ENCODE results near the gene PCNP.

PCNP gene, protein sequence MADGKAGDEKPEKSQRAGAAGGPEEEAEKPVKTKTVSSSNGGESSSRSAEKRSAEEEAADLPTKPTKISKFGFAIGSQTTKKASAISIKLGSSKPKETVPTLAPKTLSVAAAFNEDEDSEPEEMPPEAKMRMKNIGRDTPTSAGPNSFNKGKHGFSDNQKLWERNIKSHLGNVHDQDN
- 77.4 to 147 (median 95.3) reads per million in 3 donors for total RNA-seq

DNA sequence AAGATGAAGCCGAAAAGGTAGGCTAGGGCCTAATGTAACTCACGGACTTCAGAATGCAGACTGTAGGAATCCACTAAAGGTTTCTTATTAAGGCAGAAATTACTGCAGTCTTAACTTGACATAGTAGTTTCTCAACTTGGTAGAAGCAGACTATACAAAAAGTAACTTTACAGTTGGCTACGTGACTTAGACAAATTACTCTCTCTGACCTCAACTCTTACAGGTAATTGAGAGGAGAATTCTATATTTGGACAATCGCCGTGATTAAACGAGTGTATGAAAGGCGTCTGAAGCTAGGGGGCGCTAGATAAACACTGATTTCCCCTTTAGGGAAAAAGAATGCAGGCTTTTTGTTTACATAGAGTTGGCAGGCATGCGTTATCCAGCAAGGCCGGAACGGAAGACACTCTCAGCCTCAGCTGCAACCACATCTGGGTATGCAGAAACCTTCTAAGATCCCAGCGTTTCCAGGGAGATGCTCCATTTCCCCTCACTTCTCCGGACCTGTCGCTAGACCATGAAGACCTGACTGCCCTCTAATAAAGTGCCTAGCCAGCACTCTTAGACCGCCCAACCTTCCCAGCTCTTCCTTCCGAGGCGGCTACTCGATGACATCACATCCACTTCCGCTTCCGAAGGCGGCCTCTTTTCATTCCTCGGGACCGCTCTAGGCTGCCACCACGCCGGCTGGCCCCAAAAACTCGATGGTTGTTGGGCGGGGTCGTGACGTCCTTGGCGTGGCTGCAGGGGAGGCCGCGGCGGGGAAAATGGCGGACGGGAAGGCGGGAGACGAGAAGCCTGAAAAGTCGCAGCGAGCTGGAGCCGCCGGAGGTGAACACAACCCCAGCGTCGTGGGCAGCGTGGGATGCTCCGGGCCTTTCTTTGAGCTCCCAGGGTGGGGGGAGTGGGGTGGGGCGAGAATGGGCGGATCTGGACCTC, at the start of gene PCNP:
Gene PCNP (plus strand): TSS at position 732 of the 939 bp plus-strand sequence. CDS start 36 bp downstream, at position 768.
- Histone ChIP-seq H3K27me3 (replicated peaks; ENCODE audit: control insufficient read depth, insufficient read depth, low read length, poor library complexity, severe bottlenecking) (no peaks in the 10 kb centered on the region), H3K9me3 (ENCODE audit: control insufficient read depth, low read length) (no peaks in the 10 kb centered on the region), H3K27ac (ENCODE audit: insufficient read depth, low read length, poor library complexity, severe bottlenecking) (peak within 1 kb of the TSS; percentile 94), H3K4me1 (ENCODE audit: control insufficient read depth, insufficient read depth, low read length, poor library complexity, severe bottlenecking) (peaks cover 27% of the 10 kb centered on the region), H3K36me3 (ENCODE audit: control insufficient read depth, insufficient read depth, low read length) (peaks cover 5% of the 10 kb centered on the region), H3K4me3 (ENCODE audit: insufficient read depth, low read depth, low read length, poor library complexity, severe bottlenecking) (peak within 1 kb of the TSS; percentile 77)
- DNase-seq: peak; percentile 96 to 98 (median 97)

DNA sequence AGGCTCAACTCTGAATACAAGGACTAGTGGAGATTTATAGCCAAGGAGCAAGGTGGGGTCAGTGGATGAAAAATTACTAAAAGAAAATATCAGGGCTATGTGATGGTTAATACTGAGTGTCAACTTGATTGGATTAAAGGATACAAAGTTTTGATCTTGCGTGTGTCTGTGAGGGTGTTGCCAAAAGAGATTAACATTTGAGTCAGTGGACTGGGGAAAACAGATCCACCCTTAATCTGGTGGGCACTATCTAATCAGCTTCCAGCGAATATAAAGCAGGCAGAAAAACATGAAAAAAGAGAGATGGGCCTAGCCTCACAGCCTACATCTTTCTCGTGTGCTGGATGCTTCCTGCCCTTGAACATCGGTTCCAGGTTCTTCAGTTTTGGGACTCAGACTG, 46.5 kb upstream of the PCNP start:
- Histone ChIP-seq H3K9me3 (ENCODE audit: control insufficient read depth, low read length) (no peaks in the 10 kb centered on the region), H3K4me1 (ENCODE audit: control insufficient read depth, insufficient read depth, low read length, poor library complexity, severe bottlenecking) (peaks cover 15% of the 10 kb centered on the region)

DNA sequence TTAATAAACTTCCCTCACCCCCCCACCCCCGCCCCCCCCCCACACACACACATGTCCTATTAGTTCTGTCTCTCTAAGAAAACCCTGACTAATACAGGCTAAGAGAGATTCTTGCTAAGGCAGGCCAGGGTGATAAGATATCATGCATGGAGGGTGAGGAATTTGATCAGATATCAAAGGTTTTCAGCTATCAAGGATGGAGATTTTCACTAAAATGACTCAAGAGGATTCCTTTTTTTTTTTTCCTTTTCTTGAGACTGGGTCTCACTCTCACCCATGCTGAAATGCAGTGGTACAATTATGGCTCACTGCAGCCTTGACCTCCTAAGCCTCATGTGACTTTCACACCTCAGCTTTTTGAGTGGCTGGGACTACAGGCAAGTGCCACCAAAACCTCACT, 46.1 kb upstream of the PCNP start:
- DNase-seq: no peak
- H3K4me1 ChIP-seq (ENCODE audit: control insufficient read depth, insufficient read depth, low read length, poor library complexity, severe bottlenecking): peaks cover 13% of the 10 kb centered on the region
- H3K9me3 ChIP-seq (ENCODE audit: control insufficient read depth, low read length): no peaks in the 10 kb centered on the region
- H3K27ac ChIP-seq (ENCODE audit: insufficient read depth, low read length, poor library complexity, severe bottlenecking): no peak overlapping the region
- no peaks in the 10 kb centered on the region for H3K27me3 ChIP-seq (replicated peaks; ENCODE audit: control insufficient read depth, insufficient read depth, low read length, poor library complexity, severe bottlenecking)
- H3K4me3 ChIP-seq (ENCODE audit: insufficient read depth, low read depth, low read length, poor library complexity, severe bottlenecking): no peak overlapping the region
- H3K36me3 ChIP-seq (ENCODE audit: control insufficient read depth, insufficient read depth, low read length): no peaks in the 10 kb centered on the region

More for the DNA sequence above, 46.5 kb upstream of the PCNP start:
- H3K27ac ChIP-seq (ENCODE audit: insufficient read depth, low read length, poor library complexity, severe bottlenecking): no peak overlapping the region
- H3K4me3 ChIP-seq (ENCODE audit: insufficient read depth, low read depth, low read length, poor library complexity, severe bottlenecking): no peak overlapping the region
- H3K27me3 ChIP-seq (replicated peaks; ENCODE audit: control insufficient read depth, insufficient read depth, low read length, poor library complexity, severe bottlenecking): no peaks in the 10 kb centered on the region
- H3K36me3 ChIP-seq (ENCODE audit: control insufficient read depth, insufficient read depth, low read length): no peaks in the 10 kb centered on the region
- no peak for DNase-seq

DNA sequence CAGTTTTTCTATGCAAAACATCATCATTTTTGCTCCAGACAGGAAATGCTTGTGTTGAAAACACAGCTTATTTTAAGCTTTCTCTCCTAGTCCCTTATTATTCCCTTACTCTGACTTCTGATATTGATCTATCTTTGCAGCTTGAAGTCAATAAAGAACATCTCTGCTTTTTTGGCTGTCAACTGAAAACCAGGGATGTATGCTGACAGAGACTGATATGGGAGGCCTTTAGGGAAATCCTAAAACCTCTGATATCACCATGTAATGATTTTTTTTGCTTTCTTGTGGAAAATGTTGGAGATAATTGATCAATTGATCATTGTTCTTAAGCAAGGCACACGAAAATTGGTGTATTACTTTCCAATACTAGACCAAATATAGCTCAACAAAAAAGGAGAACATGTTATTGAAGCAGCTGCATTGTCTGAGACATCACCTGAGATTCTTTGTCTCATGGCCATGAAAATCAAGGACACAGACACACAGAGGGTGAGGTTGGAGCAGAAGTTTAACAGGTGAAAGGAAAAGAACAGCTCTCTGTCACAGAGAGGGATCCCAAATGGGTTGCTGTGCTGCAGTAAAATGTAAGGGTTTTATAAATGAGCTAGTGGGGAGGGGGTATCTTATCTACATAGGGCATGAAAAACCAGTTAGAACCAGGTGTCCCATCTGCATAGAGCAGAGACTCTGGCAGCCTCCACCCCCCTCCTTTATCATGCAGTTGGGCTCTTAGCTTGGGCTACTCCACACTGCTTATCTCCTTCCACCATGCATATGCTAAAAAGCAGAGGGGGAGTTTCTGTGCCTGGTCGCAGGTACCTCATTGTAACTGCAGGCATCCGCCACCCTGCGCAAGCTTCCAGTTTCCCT, 43.9 kb upstream of the PCNP start:
- DNase-seq: no peak
- no peaks in the 10 kb centered on the region for H3K9me3 ChIP-seq (ENCODE audit: control insufficient read depth, low read length)
- no peaks in the 10 kb centered on the region for H3K36me3 ChIP-seq (ENCODE audit: control insufficient read depth, insufficient read depth, low read length)
- H3K4me3 ChIP-seq (ENCODE audit: insufficient read depth, low read depth, low read length, poor library complexity, severe bottlenecking): no peak overlapping the region
- H3K27me3 ChIP-seq (replicated peaks; ENCODE audit: control insufficient read depth, insufficient read depth, low read length, poor library complexity, severe bottlenecking): no peaks in the 10 kb centered on the region
- H3K27ac ChIP-seq (ENCODE audit: insufficient read depth, low read length, poor library complexity, severe bottlenecking): peak overlapping the region; percentile 38
- peaks cover 13% of the 10 kb centered on the region for H3K4me1 ChIP-seq (ENCODE audit: control insufficient read depth, insufficient read depth, low read length, poor library complexity, severe bottlenecking)

DNA sequence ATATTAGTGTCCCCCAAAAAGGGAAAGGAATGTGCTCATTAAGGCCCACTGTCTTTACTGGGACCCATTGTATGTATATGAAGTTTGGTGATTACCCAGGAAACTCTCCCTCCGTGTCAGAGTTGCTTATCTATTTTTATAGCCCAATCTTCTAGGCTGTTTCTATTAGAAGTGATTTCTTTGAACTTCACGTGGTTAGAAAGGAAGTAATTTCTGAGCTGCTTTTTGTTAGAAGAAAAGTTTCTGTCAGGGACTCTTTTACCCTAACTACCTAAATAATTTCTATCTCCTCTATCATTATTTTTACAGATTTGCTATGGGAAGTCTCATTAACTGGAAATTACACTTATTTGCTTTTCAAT, 43.3 kb upstream of the PCNP start:
- DNase-seq: no peak
- H3K9me3 ChIP-seq (ENCODE audit: control insufficient read depth, low read length): no peaks in the 10 kb centered on the region
- peaks cover 13% of the 10 kb centered on the region for H3K4me1 ChIP-seq (ENCODE audit: control insufficient read depth, insufficient read depth, low read length, poor library complexity, severe bottlenecking)
- no peaks in the 10 kb centered on the region for H3K27me3 ChIP-seq (replicated peaks; ENCODE audit: control insufficient read depth, insufficient read depth, low read length, poor library complexity, severe bottlenecking)
- peak overlapping the region; percentile 38 for H3K27ac ChIP-seq (ENCODE audit: insufficient read depth, low read length, poor library complexity, severe bottlenecking)
- no peaks in the 10 kb centered on the region for H3K36me3 ChIP-seq (ENCODE audit: control insufficient read depth, insufficient read depth, low read length)
- no peak overlapping the region for H3K4me3 ChIP-seq (ENCODE audit: insufficient read depth, low read depth, low read length, poor library complexity, severe bottlenecking)

DNA sequence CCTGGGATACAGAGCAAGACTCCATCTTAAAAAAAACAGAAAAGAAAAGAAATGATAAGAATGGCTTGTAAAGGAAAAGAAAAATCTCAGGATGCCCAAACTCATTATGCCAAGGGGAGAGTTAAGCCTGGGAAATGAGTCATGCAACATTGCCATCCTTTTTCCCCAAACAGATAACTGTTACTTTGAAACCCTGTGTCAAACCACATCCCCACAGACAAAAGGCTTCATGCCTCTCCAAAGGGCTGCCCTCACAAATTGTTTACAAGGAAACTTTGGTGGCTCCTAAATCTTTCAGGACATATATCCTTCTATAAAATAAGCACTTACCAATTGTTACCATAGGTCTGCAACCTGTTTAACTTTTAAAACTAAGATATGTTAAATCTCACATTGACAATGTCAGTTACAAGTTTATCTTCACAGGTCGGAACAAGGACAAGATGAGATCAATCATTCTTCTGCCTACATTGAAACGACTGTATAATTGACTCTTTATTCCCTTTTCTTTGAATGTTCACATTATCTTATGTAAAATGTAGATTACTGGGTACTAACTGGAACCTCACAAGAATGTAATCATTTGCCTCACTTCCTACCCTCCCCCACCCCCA, 42.4 kb upstream of the PCNP start:
- Histone ChIP-seq H3K4me3 (ENCODE audit: insufficient read depth, low read depth, low read length, poor library complexity, severe bottlenecking) (no peak overlapping the region), H3K36me3 (ENCODE audit: control insufficient read depth, insufficient read depth, low read length) (no peaks in the 10 kb centered on the region), H3K27ac (ENCODE audit: insufficient read depth, low read length, poor library complexity, severe bottlenecking) (no peak overlapping the region), H3K4me1 (ENCODE audit: control insufficient read depth, insufficient read depth, low read length, poor library complexity, severe bottlenecking) (peaks cover 13% of the 10 kb centered on the region), H3K9me3 (ENCODE audit: control insufficient read depth, low read length) (no peaks in the 10 kb centered on the region), H3K27me3 (replicated peaks; ENCODE audit: control insufficient read depth, insufficient read depth, low read length, poor library complexity, severe bottlenecking) (no peaks in the 10 kb centered on the region)
- DNase-seq: no peak

DNA sequence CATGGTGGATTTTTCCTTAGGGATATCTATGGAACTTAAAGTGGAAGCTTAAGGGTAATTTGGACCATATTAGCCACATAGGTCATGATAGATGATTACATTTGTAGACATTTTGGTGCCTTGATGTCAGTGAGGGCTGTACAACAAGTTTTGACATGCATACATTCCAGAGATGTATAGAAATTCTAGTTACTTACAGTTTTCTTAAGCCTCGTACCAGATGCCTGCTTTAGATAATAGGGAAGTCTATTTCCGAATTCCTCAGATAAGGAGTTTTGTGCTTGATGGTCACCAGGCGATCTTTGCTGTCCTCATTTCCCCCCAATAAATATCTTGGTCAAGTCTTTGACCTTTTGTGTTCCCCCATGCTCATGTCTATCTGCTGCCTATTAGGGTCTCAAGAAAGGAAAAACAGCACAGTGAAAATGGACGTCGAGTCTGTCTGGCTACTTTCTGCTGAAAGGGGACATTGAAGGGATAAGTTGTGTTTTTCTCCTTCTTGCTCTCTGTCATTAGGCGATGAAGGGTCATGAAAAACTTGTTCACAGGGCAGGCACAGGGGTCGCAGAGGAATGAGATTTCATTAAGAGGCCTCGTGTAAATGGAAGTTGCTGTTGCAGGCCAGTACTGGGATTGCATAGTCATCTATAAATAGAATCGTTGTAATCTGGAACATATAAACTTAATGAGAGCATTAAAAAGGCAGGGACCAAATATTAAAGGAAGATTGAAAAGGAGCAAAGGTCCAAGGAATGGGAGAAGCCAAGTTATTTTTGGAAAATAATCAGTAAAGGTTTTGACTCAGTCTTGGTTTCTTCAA, 41.0 kb upstream of the PCNP start:
- H3K27ac ChIP-seq (ENCODE audit: insufficient read depth, low read length, poor library complexity, severe bottlenecking): no peak overlapping the region
- H3K4me1 ChIP-seq (ENCODE audit: control insufficient read depth, insufficient read depth, low read length, poor library complexity, severe bottlenecking): peaks cover 13% of the 10 kb centered on the region
- H3K4me3 ChIP-seq (ENCODE audit: insufficient read depth, low read depth, low read length, poor library complexity, severe bottlenecking): no peak overlapping the region
- H3K27me3 ChIP-seq (replicated peaks; ENCODE audit: control insufficient read depth, insufficient read depth, low read length, poor library complexity, severe bottlenecking): no peaks in the 10 kb centered on the region
- no peaks in the 10 kb centered on the region for H3K36me3 ChIP-seq (ENCODE audit: control insufficient read depth, insufficient read depth, low read length)
- H3K9me3 ChIP-seq (ENCODE audit: control insufficient read depth, low read length): no peaks in the 10 kb centered on the region
- no peak for DNase-seq

DNA sequence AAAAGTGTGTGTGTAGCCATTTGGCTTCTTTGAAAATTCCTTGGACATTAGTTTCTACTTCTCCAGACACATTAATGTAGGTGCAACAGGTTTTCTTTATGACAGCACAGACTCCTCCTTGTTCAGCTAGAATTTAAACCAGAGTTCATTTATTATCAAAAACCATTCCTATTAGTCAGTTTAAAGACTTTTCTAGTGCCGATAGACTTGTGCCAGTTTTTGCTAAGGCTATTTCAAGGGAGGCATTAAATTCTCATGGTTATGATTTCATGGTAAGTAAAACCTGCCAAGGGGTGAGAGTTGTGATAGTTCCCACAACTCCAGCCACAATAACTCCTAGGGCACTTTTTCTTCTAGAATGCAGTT, 40.4 kb upstream of the PCNP start:
- no peak for DNase-seq
- Histone ChIP-seq H3K36me3 (ENCODE audit: control insufficient read depth, insufficient read depth, low read length) (no peaks in the 10 kb centered on the region), H3K27ac (ENCODE audit: insufficient read depth, low read length, poor library complexity, severe bottlenecking) (no peak overlapping the region), H3K27me3 (replicated peaks; ENCODE audit: control insufficient read depth, insufficient read depth, low read length, poor library complexity, severe bottlenecking) (no peaks in the 10 kb centered on the region), H3K4me1 (ENCODE audit: control insufficient read depth, insufficient read depth, low read length, poor library complexity, severe bottlenecking) (peaks cover 13% of the 10 kb centered on the region), H3K9me3 (ENCODE audit: control insufficient read depth, low read length) (no peaks in the 10 kb centered on the region), H3K4me3 (ENCODE audit: insufficient read depth, low read depth, low read length, poor library complexity, severe bottlenecking) (no peak overlapping the region)

DNA sequence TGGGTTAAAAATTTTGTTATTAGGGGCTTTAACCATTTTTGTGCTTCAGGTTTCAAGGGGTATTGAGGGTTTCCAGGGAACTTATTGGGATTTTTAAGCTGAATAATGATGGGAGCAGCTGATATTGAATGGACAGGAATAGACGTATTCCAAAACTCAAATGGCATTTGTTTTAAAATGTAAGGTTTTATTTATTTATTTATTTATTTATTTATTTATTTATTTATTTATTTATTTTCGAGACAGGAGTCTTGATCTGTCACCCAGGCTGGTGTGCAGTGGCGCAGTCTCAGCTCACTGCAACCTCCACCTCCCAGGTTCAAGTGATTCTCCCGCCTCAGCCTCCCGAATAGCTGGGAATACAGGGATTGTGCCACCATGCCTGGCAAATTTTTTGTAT, 38.8 kb upstream of the PCNP start:
- Histone ChIP-seq H3K36me3 (ENCODE audit: control insufficient read depth, insufficient read depth, low read length) (no peaks in the 10 kb centered on the region), H3K27ac (ENCODE audit: insufficient read depth, low read length, poor library complexity, severe bottlenecking) (no peak overlapping the region), H3K4me1 (ENCODE audit: control insufficient read depth, insufficient read depth, low read length, poor library complexity, severe bottlenecking) (peaks cover 13% of the 10 kb centered on the region), H3K27me3 (replicated peaks; ENCODE audit: control insufficient read depth, insufficient read depth, low read length, poor library complexity, severe bottlenecking) (no peaks in the 10 kb centered on the region), H3K4me3 (ENCODE audit: insufficient read depth, low read depth, low read length, poor library complexity, severe bottlenecking) (no peak overlapping the region), H3K9me3 (ENCODE audit: control insufficient read depth, low read length) (no peaks in the 10 kb centered on the region)
- DNase-seq: no peak
